HepG2 (cell line): ENCODE data around the gene ARHGEF16. TPM values are rescaled to one million over a fixed set of nuclear protein-coding genes. Genes with fewer than 3 reads are reported as not detected.
A peak's percentile ranks its signal among the peaks of the same experiment; 100 is the strongest.

ENCODE experiments used
- ATRX ChIP-seq: sonication (generic); formaldehyde crosslinking; IDR thresholded peaks from 2 replicates; pipeline ENCODE4 v1.4.0; 2020; ENCODE audit warnings: missing genetic modification reagents, borderline replicate concordance
- FUBP1 ChIP-seq: sonication (generic); formaldehyde crosslinking; IDR thresholded peaks from 2 replicates; pipeline ENCODE4 v1.5.1; 2020; ENCODE audit warnings: missing genetic modification reagents, mild to moderate bottlenecking, borderline replicate concordance
- MAF1 ChIP-seq: sonication (generic); formaldehyde crosslinking; IDR thresholded peaks from 2 replicates; pipeline ENCODE4 v1.5.0; 2020; ENCODE audit warnings: missing genetic modification reagents, borderline replicate concordance
- PHB2 ChIP-seq: fragments of 450-650 bp; IDR thresholded peaks from 2 replicates; pipeline ENCODE4 v1.6.1; 2018; ENCODE audit not compliant: partially characterized antibody
- RNF2 ChIP-seq: fragments of 450-650 bp; conservative IDR thresholded peaks from 2 replicates; pipeline ENCODE4 v1.6.1; 2016; ENCODE audit warnings: low read depth
- SALL2 ChIP-seq: sonication (generic); formaldehyde crosslinking; IDR thresholded peaks from 2 replicates; pipeline ENCODE4 v1.8.1; 2023; ENCODE audit warnings: mild to moderate bottlenecking, missing genetic modification reagents, inconsistent platforms
- SAP130 ChIP-seq: IDR thresholded peaks from 2 replicates; pipeline ENCODE4 v1.6.1; 2016; ENCODE audit warnings: low read depth
- ZKSCAN5 ChIP-seq: sonication (generic); formaldehyde crosslinking; IDR thresholded peaks from 2 replicates; pipeline ENCODE4 v1.5.1; 2020; ENCODE audit warnings: mild to moderate bottlenecking, missing genetic modification reagents
- ZMAT3 ChIP-seq: sonication (generic); formaldehyde crosslinking; conservative IDR thresholded peaks from 2 replicates; pipeline ENCODE4 v1.7.0; 2021; ENCODE audit warnings: missing genetic modification reagents
- ZNF446 ChIP-seq: sonication (generic); formaldehyde crosslinking; IDR thresholded peaks from 2 replicates; pipeline ENCODE4 v1.5.0; 2020; ENCODE audit warnings: mild to moderate bottlenecking, missing genetic modification reagents
- polyA plus RNA-seq, 8 experiments: library from polyadenylated mRNA; depleted of rRNA in 3 of 8; stranded (reverse) in 7 of 8; unstranded in 1 of 8; fragments of >200 nt; fragmentation: Illumina TruSeq in 4 of 8; extraction: Trizol in 4 of 8; gene quantifications; 2 replicates each; pipeline versions ENCODE4 v1.2.1 to v1.2.3, GENCODE V29; 2011 to 2016; ENCODE audit warnings: low read depth in 4 of 8, missing spikeins in 1 of 8, mixed read lengths in 1 of 8; ENCODE audit not compliant: insufficient read depth in 1 of 8
- total RNA-seq, 5 experiments: library from RNA; depleted of rRNA; stranded (reverse); fragments of >200 nt; fragmentation: Illumina TruSeq; extraction: Trizol; gene quantifications; 2 replicates each; pipeline ENCODE4 v1.2.3, GENCODE V29; 2016; ENCODE audit warnings: low read depth in 1 of 5
- TF ChIP-seq, protein P1 (sequence below): sonication (generic); formaldehyde crosslinking; IDR thresholded peaks from 2 replicates; pipeline ENCODE4 v1.4.0; 2020; ENCODE audit warnings: low read depth, mild to moderate bottlenecking, missing genetic modification reagents
- TF ChIP-seq, protein P2 (sequence below): IDR thresholded peaks from 2 replicates; pipeline ENCODE4 v1.6.1; 2016; ENCODE audit warnings: missing biosample characterization, missing genetic modification reagents, low read depth
- TF ChIP-seq, protein P3 (sequence below): sonication (generic); formaldehyde crosslinking; IDR thresholded peaks from 2 replicates; pipeline ENCODE4 v1.8.1; 2023; ENCODE audit warnings: missing genetic modification reagents, mild to moderate bottlenecking, borderline replicate concordance
- TF ChIP-seq, protein P4 (sequence below): sonication (generic); formaldehyde crosslinking; IDR thresholded peaks from 2 replicates; pipeline ENCODE4 v1.5.0; 2020; ENCODE audit warnings: mild to moderate bottlenecking, missing genetic modification reagents, borderline replicate concordance
- TF ChIP-seq, protein P5 (sequence below): sonication (generic); formaldehyde crosslinking; IDR thresholded peaks from 2 replicates; pipeline ENCODE4 v1.4.0; 2020; ENCODE audit warnings: missing genetic modification reagents, borderline replicate concordance
- TF ChIP-seq, protein P6 (sequence below): sonication (generic); formaldehyde crosslinking; conservative IDR thresholded peaks from 2 replicates; pipeline ENCODE4 v1.8.0; 2022; ENCODE audit warnings: mild to moderate bottlenecking, moderate library complexity, missing genetic modification reagents

The ARHGEF16 gene
- total and polyA plus RNA-seq, 2 of the 13 experiments (the other 11 are each of a cell fraction or from before 2014, with no cell fraction given): 20.3 to 39.9 TPM

GRCh38 chr1:3459940-3460671 lies 5.6 kb downstream of the ARHGEF16 start (continued):
- TF ChIP-seq FUBP1 (CRISPR knock-in tag): no peak
- no peak for TF ChIP-seq MAF1 (CRISPR knock-in tag)
- TF ChIP-seq, protein P1, sequence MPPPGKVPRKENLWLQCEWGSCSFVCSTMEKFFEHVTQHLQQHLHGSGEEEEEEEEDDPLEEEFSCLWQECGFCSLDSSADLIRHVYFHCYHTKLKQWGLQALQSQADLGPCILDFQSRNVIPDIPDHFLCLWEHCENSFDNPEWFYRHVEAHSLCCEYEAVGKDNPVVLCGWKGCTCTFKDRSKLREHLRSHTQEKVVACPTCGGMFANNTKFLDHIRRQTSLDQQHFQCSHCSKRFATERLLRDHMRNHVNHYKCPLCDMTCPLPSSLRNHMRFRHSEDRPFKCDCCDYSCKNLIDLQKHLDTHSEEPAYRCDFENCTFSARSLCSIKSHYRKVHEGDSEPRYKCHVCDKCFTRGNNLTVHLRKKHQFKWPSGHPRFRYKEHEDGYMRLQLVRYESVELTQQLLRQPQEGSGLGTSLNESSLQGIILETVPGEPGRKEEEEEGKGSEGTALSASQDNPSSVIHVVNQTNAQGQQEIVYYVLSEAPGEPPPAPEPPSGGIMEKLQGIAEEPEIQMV (CRISPR knock-in tag): no peak
- no peak for TF ChIP-seq RNF2
- TF ChIP-seq, protein P2, sequence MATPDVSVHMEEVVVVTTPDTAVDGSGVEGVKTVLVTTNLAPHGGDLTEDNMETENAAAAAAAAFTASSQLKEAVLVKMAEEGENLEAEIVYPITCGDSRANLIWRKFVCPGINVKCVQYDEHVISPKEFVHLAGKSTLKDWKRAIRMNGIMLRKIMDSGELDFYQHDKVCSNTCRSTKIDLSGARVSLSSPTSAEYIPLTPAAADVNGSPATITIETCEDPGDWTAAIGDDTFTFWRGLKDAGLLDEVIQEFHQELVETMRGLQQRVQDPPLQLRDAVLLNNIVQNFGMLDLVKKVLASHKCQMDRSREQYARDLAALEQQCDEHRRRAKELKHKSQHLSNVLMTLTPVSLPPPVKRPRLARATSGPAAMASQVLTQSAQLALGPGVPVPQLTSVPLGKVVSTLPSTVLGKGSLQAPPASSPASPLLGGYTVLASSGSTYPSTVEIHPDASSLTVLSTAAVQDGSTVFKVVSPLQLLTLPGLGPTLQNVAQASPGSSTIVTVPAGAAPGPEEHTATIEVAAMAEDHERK: no peak
- TF ChIP-seq ZMAT3 (CRISPR knock-in tag): peak; percentile 61; the same call in 1 of the 2 replicates
- TF ChIP-seq, protein P3, sequence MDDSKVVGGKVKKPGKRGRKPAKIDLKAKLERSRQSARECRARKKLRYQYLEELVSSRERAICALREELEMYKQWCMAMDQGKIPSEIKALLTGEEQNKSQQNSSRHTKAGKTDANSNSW (CRISPR knock-in tag): no peak
- no peak for TF ChIP-seq ATRX (CRISPR knock-in tag)
- TF ChIP-seq, protein P4, sequence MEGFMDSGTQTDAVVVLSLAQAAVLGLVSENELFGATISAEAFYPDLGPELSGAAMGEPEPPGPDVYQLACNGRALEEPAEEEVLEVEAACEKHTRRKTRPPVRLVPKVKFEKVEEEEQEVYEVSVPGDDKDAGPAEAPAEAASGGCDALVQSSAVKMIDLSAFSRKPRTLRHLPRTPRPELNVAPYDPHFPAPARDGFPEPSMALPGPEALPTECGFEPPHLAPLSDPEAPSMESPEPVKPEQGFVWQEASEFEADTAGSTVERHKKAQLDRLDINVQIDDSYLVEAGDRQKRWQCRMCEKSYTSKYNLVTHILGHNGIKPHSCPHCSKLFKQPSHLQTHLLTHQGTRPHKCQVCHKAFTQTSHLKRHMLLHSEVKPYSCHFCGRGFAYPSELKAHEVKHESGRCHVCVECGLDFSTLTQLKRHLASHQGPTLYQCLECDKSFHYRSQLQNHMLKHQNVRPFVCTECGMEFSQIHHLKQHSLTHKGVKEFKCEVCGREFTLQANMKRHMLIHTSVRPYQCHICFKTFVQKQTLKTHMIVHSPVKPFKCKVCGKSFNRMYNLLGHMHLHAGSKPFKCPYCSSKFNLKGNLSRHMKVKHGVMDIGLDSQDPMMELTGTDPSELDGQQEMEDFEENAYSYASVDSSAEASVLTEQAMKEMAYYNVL: no peak
- peak; percentile 86 for TF ChIP-seq SAP130
- no peak for TF ChIP-seq ZNF446 (CRISPR knock-in tag)
- TF ChIP-seq SALL2 (CRISPR knock-in tag): no peak
- no peak for TF ChIP-seq ZKSCAN5
- TF ChIP-seq PHB2: no peak
- TF ChIP-seq, protein P5, sequence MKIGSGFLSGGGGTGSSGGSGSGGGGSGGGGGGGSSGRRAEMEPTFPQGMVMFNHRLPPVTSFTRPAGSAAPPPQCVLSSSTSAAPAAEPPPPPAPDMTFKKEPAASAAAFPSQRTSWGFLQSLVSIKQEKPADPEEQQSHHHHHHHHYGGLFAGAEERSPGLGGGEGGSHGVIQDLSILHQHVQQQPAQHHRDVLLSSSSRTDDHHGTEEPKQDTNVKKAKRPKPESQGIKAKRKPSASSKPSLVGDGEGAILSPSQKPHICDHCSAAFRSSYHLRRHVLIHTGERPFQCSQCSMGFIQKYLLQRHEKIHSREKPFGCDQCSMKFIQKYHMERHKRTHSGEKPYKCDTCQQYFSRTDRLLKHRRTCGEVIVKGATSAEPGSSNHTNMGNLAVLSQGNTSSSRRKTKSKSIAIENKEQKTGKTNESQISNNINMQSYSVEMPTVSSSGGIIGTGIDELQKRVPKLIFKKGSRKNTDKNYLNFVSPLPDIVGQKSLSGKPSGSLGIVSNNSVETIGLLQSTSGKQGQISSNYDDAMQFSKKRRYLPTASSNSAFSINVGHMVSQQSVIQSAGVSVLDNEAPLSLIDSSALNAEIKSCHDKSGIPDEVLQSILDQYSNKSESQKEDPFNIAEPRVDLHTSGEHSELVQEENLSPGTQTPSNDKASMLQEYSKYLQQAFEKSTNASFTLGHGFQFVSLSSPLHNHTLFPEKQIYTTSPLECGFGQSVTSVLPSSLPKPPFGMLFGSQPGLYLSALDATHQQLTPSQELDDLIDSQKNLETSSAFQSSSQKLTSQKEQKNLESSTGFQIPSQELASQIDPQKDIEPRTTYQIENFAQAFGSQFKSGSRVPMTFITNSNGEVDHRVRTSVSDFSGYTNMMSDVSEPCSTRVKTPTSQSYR (CRISPR knock-in tag): peak; percentile 41; the same call in 1 of the 2 replicates
- TF ChIP-seq, protein P6, sequence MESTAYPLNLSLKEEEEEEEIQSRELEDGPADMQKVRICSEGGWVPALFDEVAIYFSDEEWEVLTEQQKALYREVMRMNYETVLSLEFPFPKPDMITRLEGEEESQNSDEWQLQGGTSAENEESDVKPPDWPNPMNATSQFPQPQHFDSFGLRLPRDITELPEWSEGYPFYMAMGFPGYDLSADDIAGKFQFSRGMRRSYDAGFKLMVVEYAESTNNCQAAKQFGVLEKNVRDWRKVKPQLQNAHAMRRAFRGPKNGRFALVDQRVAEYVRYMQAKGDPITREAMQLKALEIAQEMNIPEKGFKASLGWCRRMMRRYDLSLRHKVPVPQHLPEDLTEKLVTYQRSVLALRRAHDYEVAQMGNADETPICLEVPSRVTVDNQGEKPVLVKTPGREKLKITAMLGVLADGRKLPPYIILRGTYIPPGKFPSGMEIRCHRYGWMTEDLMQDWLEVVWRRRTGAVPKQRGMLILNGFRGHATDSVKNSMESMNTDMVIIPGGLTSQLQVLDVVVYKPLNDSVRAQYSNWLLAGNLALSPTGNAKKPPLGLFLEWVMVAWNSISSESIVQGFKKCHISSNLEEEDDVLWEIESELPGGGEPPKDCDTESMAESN (CRISPR knock-in tag): no peak
